B cell (primary cell): ENCODE measurements around the gene CDT1.

Source experiments
- EZH2 ChIP-seq: IDR thresholded peaks from 2 replicates; pipeline ENCODE4 v1.6.1; 2012; ENCODE audit warnings: borderline replicate concordance, low read depth, mild to moderate bottlenecking, moderate library complexity, low read length; ENCODE audit not compliant: insufficient read depth, poor library complexity, severe bottlenecking
- TF ChIP-seq, protein P1 (sequence below): fragments of 200-600 bp; IDR thresholded peaks from one replicate; pipeline ENCODE4 v1.8.0; 2022; ENCODE audit warnings: antibody characterized with exemption, mild to moderate bottlenecking

DNA sequence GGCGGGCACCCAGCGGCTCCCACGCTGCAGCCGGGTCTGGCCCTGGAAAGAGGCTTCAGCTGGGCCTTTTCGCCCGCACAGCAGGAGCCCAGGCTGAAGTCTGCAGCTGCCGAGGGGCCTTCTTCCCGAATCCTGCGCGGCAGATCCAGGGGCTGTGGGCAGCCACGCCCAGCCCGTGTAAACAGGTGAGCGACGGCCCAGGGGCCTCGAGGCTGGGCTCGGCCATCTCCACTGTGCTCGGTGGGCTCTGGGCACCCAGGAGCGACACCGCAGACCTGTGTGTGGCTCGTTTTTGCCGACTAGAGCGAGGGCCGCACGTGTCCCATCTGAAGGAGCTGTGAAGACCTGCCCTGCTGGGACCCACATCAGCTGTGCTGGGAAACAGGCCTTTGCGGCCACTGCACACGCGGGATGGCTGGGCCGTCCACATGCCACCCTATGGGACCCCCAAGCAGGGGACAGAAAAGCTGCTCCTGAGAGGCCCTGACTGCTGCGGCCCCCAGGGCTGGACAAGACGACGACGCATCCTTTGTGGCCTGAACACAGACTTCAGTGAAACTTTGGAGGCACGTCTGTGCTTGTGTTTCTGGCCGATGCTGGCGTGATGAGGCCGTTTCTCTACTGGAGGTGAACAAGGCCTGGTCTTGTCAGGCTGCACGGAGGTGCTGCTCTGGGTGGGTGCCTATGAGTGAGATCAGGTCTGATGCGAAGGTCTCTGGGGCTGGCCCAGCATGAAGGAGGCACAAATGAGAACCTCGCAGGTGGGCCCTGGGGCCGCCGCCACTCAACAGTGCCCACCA, 13.3 kb downstream of the CDT1 start:
- TF ChIP-seq, protein P1, sequence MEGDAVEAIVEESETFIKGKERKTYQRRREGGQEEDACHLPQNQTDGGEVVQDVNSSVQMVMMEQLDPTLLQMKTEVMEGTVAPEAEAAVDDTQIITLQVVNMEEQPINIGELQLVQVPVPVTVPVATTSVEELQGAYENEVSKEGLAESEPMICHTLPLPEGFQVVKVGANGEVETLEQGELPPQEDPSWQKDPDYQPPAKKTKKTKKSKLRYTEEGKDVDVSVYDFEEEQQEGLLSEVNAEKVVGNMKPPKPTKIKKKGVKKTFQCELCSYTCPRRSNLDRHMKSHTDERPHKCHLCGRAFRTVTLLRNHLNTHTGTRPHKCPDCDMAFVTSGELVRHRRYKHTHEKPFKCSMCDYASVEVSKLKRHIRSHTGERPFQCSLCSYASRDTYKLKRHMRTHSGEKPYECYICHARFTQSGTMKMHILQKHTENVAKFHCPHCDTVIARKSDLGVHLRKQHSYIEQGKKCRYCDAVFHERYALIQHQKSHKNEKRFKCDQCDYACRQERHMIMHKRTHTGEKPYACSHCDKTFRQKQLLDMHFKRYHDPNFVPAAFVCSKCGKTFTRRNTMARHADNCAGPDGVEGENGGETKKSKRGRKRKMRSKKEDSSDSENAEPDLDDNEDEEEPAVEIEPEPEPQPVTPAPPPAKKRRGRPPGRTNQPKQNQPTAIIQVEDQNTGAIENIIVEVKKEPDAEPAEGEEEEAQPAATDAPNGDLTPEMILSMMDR: no peak
- TF ChIP-seq EZH2: no peak
